Epithelial cell of proximal tubule (primary cell): ENCODE data around the gene SLAIN1. TPM values are rescaled to one million over a fixed set of nuclear protein-coding genes. Genes with fewer than 3 reads are reported as not detected.

Experiments
- DNase-seq: peaks from one replicate; pipeline ENCODE4 v3.0.0-alpha.2; 2011; ENCODE audit warnings: low read depth
- H3K4me3 ChIP-seq: 2 replicates; pipeline ENCODE4 v1.5.1; 2011; ENCODE audit warnings: low read depth, mild to moderate bottlenecking, low read length
- CTCF ChIP-seq: conservative IDR thresholded peaks from 2 replicates; pipeline ENCODE4 v1.5.1; 2012; ENCODE audit warnings: low read depth, mild to moderate bottlenecking, low read length
- total RNA-seq: library from RNA; depleted of rRNA; stranded (reverse); fragments of >200 nt; gene quantifications from 2 replicates; pipeline ENCODE4 v1.2.3, GENCODE V29; 2015

SLAIN1 gene
- total RNA-seq, 1 donor from 2014 or later, result 16.8 TPM

DNA sequence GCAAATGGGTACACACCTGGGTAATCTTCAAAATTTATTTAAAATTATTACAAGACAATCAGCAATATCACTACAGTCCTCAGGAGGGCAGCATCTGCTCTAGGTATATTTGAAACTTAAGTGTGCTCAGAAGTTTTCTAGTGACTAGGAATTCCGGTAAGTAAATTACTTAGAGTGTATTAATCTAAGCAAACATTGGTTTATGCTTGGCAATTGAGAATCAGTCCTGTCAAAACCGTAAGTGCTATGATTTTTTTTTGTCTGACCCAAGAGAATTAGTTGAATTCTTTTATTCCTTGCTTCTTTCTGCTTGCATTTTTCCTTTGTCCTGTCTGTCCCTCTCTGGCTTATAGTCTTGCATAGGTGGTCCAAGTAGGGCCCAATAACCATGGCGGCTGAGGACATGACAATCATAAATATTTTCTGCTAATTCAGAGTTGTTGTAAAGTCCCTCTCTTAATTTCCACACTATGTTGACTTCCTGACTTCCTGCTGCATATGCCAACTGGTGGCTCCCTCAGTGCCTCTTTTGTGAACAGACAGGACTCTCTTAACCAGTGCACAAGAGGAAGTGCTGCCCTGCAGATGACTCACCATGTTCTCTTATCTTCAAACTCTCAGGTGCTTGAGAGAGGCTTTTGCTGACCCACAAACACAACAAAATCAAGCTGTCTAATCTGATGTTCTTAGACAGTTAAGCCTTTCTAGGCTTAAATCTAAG, 82.2 kb downstream of the SLAIN1 start:
- no peak overlapping the region for H3K4me3 ChIP-seq
- peak; percentile 45 for DNase-seq
- peak; percentile 69 for TF ChIP-seq CTCF

- no peak for TF ChIP-seq CTCF
- H3K4me3 ChIP-seq, result no peak overlapping the region
- DNase-seq, result no peak
Observed at GRCh38 chr13:77781808-77782207, 84.3 kb downstream of the SLAIN1 start.

GRCh38 chr13:77784515-77784914, 87.0 kb downstream of the SLAIN1 start:
- TF ChIP-seq CTCF, result no peak
- DNase-seq, result no peak
- H3K4me3 ChIP-seq, result no peak overlapping the region

GRCh38 chr13:77786695-77787287, 89.3 kb downstream of the SLAIN1 start:
- no peak for TF ChIP-seq CTCF
- no peak for DNase-seq
- H3K4me3 ChIP-seq, result no peak overlapping the region

- TF ChIP-seq CTCF, result no peak
- DNase-seq, result no peak
Observed at GRCh38 chr13:77789376-77789775, 91.9 kb downstream of the SLAIN1 start.

GRCh38 chr13:77800219-77800618, 102.7 kb downstream of the SLAIN1 start:
- TF ChIP-seq CTCF, result no peak
- H3K4me3 ChIP-seq, result no peak overlapping the region
- no peak for DNase-seq

More at GRCh38 chr13:77789376-77789775, 91.9 kb downstream of the SLAIN1 start:
- no peak overlapping the region for H3K4me3 ChIP-seq

DNA sequence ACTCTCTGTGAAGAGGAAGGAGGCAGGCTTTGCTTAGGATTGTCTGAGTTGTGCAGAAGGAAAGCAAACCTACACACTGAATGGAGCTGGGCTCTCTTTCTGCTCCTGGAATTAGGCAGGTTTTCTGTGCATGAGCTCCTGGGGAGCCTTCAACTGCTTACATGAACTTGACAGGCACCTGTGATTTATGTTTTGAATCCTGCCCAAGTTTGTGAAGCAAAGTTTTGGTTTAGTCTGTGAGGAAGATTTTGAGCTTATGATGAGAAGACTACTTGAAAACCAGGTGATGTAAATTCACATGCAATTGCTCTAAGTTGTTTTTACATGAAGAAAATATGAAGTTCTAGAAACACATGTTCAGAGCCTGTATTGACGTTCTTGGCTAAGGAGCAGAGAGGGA, 109.0 kb downstream of the SLAIN1 start:
- no peak overlapping the region for H3K4me3 ChIP-seq
- TF ChIP-seq CTCF, result no peak

More for the DNA sequence above, 109.0 kb downstream of the SLAIN1 start:
- no peak for DNase-seq
